HG03039 (cell line): ENCODE data around the gene GAREM2.
"Not testable (repeated sequence)": the region's sequence is repeated elsewhere in the genome, so short reads cannot be mapped to it uniquely, and the experiment has no call there.

Experiments
- ATAC-seq: cut with Tn5 transposase; IDR thresholded peaks from one replicate; pipeline ENCODE4 v1.9.1; 2021; ENCODE audit warnings: mild to moderate bottlenecking, moderate library complexity; ENCODE audit not compliant: unreplicated experiment

The GAREM2 gene

DNA sequence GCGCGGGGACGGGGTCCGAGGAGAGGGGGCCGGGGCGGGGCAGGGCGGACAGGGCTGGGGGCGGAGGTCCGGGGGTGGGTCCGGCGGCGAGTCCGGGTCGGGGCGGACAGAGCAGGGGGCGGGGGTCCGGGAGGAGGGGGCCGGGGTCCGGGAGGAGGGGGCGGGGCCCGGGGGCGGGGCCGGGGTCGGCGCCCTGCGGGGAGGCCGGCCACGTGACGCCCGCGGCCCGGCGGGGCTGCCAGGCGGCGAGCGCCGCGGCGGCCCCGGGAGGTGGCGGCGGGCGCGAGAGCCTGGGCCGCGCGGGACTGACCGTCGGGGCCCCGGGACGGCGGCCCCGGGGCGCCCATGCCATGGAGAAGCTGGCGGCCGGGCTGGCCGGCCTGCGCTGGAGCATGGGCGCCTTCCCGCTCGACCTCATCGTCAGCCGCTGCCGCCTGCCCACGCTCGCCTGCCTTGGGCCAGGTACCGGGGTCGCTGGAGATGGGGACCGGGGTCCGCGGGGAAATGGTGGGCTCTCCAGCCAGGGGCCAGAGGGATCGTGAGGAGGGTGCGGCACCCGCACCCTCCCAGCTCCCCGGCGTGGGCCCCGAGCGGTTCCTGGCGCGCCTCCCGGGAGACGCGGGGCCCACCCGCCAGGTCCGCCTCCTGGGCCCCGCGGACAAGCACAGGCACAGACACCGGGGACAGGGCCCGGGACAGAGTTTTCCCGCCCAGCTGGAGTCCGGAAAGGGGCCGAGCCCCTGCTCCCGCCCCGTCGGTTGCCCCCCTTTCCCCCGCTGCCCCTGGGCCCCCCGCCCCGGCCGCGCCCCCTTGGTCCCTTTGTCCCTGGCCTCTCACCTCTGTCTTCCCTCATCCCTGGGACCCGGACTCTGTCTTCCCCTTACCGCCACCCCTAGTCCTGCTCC lies at the start of gene GAREM2:
TSS of gene GAREM2 (plus strand) at position 218 of the 905 bp plus-strand sequence. CDS start at position 351, 133 bp downstream.
- no peak for ATAC-seq

DNA sequence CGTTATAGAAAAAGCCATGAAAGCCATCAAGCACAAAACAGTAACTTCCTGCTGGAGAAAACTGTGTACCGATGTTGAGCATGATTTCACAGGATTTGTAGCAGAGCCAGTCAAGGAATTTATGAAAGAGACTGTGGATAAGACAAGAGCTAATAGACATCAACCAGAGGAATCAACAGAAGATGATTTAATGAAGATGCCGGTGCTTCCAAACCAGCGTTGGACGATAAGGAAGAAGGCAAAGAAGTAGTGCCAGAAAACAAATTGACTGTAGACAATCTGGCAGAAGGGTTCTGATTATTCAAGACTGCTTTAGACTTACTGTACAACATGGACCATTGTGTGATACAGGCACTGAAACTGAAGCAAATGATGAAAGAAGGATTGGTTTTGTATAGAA lies 49.5 kb upstream of the GAREM2 start:
- ATAC-seq, result no peak

GRCh38 chr2:26126074-26126473 lies 46.8 kb upstream of the GAREM2 start:
- ATAC-seq, result no peak

DNA sequence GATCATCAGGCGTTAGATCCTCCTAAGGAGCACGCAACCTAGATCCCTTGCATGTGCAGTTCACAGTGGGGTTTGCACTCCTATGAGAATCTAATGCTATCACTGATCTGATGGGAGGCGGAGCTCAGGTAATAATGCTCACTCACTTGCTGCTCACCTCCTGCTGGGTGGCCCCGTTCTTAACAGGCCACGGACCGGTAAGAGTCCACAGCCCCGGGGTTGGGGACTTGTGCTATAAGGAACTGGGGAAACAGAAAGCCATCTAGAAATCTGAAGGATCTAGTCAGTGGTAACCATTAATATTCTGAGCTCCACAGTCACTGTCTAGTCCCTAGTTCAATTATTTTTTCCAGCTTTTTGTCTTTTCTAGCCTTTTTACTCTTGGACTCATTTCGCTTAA lies 44.7 kb upstream of the GAREM2 start:
- no peak for ATAC-seq

DNA sequence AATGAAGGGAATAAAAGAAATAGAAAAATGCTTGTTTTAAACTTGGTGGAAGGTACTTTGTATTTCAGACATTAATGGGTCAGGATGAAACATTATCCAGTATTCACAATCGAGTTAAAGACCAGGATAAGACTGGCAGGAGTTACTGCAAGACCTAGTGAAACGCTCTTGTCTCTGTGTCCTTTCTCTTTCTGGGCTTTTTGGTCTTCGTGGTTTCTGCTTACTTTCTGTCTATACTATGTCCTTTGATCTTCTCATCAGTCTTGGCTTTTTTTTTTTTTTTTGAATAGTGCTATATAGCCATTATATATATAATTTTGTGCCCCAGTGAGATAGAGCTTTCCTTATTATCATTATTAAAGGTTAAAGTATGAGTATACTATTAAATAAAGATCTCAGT lies 42.1 kb upstream of the GAREM2 start:
- ATAC-seq, result no peak

- no peak for ATAC-seq
These were observed 36.4 kb upstream of the GAREM2 start for GRCh38 chr2:26136451-26136850.

DNA sequence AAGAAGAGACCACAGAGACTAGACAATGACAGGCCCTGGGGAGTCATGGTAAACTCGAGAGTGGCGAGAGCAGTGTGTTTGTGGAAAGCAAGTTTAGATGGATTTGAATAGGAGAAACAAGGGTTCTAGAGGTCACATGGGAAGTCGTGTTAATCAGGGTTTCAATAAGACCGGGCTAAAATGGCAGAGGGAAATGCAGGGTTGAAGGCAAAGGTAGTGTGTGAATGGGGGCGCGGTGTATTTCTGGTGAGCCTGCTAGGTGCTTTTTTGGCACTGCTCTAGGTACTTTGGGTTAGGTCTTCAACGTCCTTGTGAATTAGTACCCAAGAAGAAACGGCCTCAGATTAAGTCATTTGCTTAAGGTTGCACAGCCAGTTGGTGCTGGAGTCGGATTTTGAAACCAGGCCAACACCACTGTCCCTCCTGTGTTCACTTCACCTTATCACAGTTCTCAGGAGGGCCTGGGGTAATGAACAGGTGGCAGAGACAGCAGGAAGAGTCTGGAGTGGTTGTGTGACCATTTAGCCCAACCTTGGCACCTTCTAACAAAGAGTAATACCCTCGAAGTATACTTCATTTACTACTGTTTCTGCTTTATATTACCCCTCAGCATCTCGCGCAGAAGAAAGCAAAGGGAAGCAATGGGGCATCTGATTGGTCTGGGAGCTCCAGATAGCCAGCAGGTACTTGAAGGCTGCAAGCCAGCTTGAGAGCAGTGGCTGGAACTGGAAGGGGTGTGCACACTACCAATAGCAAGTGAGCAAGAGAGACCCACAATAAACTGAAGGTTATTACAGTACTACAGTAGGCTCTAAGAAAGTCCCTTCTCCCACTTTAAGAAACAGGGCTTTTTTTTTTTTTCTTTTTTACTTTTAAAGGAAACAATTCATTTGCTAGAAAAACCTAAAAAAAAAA lies 33.4 kb upstream of the GAREM2 start:
- no peak for ATAC-seq

- ATAC-seq, result no peak
These were observed 31.6 kb upstream of the GAREM2 start for GRCh38 chr2:26141145-26141769.

- ATAC-seq, result no peak
These were observed 28.9 kb upstream of the GAREM2 start for GRCh38 chr2:26144031-26144430.

DNA sequence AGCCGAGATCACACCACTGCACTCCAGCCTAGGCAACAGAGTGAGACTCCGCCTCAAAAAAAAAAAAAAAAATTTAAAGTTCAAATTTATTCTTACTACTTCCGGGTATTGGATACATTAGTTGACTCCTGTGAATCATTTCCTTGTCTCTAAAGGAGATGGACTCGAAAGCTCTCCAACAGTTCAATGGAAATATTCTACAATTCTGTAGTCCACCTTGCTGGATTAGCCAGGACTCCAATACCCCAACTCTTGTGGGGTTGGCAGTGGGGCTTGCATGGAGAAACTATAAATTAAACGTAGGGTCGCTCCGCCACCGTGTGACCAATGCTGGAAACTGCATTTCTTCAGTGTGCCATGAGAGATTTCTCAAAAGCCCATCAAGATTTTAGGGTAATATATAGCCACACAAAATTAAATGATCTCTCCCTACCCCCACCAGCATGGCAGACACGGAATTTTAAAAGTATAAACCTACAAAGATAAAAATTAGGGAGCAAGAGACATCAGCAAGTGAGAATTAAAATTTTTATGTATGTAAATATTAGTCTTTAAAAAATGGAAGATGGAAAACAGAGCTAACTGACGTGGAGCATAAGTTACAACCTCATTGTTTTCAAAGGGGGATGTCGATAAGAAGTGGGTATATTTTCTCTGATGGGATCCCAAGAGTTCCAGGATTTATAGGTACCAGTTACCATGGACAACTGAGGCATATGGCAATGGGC lies 27.8 kb upstream of the GAREM2 start:
- ATAC-seq, result no peak

GRCh38 chr2:26148501-26148900 lies 24.4 kb upstream of the GAREM2 start:
- no peak for ATAC-seq

- no peak for ATAC-seq
These were observed 22.6 kb upstream of the GAREM2 start for GRCh38 chr2:26150243-26150642.

DNA sequence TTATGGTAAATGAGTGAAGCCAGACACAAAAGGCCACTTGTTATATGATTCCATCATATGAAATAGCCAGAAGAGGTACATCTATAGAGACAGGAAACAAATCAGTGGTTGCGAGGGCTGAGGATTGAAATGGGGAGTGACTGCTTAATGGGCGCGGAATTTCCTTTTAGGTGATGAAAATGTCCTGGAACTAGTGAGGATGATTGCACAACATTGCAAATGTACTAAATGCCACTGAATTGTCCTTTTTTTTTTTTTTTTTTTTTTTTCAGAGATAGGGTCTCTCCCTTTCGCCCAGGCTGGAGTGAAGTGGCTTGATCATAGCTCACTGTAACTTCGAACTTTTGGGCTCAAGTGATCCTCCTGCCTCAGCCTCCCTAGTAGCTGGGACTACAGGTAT lies 15.3 kb upstream of the GAREM2 start:
- ATAC-seq, result no peak

- ATAC-seq, result no peak
These were observed 11.0 kb upstream of the GAREM2 start for GRCh38 chr2:26161926-26162325.

- no peak for ATAC-seq
These were observed 9.9 kb upstream of the GAREM2 start for GRCh38 chr2:26162963-26163362.

DNA sequence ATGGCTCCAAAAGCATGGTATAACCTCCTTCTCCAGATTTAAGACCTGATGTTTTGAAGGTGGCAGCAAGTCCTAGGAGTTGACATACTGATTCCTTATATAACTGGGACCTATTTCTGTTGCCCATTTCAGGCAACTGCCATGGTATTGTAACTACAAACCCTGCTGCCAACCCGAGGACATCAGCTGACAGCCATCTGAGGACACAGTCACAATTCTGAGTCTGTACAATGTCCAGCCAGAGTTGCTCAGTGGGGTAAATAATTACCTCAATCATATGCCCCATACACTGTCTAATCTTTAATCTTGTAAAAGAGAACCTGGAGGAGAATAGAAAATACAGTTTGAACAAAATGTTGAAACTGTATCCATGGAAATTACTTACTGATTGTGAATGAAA lies 8.7 kb upstream of the GAREM2 start:
- ATAC-seq, result no peak

- no peak for ATAC-seq
These were observed 8.2 kb upstream of the GAREM2 start for GRCh38 chr2:26164641-26165211.

DNA sequence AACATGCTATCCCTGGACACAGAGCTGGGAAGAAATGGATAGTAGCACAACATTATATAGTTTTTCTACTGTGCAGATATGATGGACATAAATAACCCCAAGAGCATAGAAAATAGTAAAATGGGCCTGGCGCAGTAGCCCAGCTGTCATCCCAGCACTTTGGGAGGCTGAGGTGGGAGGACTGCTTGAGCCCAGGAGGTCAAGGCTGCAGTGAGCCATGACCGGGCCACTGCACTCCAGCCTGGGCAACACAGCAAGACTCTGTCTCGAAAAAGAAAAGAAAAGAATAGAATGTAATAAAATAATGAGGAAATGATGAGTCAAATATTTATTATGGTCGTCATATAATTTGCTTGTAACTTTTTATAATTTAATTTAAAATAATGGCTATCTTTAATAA lies 7.5 kb upstream of the GAREM2 start:
- no peak for ATAC-seq

DNA sequence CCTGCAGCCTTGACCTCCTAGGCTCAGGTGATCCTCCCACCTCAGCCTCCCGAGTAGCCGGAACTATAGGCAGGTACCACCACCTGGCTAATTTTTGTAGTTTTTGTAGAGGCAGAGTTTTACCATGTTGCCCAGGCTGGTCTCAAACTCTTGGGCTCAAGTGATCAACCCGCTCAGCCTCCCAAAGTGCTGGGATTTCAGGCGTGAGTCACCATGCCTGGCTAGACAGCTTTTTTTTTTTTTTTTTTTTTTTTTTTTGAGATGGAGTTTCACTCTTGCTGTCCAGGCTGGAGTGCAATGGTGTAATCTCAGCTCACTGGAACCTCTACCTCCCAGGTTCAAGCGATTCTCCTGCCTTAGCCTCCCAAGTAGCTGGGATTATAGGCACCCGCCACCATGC lies 6.3 kb upstream of the GAREM2 start:
- ATAC-seq, result not testable (repeated sequence)

- no peak for ATAC-seq
These were observed 4.1 kb upstream of the GAREM2 start for GRCh38 chr2:26168785-26169184.
